Mesothelial cell of epicardium (in vitro differentiated cells): ENCODE measurements around the gene LARP4. TPM values are rescaled to one million over a fixed set of nuclear protein-coding genes. Genes with fewer than 3 reads are reported as not detected.

Experiments used
- DNase-seq, 2 experiments: peaks; one replicate each; pipeline ENCODE4 v3.0.0; 2021; ENCODE audit warnings: low spot score in 2 of 2; ENCODE audit not compliant: unreplicated experiment in 2 of 2
- H3K27ac Mint-ChIP-seq: 2 replicates; pipeline ENCODE4 v1.8.0; 2021; ENCODE audit warnings: mixed read lengths
- H3K27me3 Mint-ChIP-seq: 2 replicates; pipeline ENCODE4 v1.8.0; 2021; ENCODE audit warnings: low read depth, mixed read lengths
- H3K36me3 Mint-ChIP-seq: 2 replicates; pipeline ENCODE4 v1.8.0; 2021; ENCODE audit warnings: mixed read lengths
- H3K4me1 Mint-ChIP-seq: 2 replicates; pipeline ENCODE4 v1.8.0; 2021; ENCODE audit warnings: mixed read lengths
- H3K4me3 Mint-ChIP-seq: 2 replicates; pipeline ENCODE4 v1.8.0; 2021; ENCODE audit warnings: mild to moderate bottlenecking, moderate library complexity, mixed read lengths
- H3K9me3 Mint-ChIP-seq: 2 replicates; pipeline ENCODE4 v1.8.0; 2021; ENCODE audit warnings: mixed read lengths
- total RNA-seq: library from RNA; stranded (reverse); gene quantifications from 3 replicates; pipeline ENCODE4 v1.2.1, GENCODE V29; 2021
- TF ChIP-seq, protein P1 (sequence below): fragments of 200-600 bp; sonication (generic); IDR thresholded peaks from one replicate; pipeline ENCODE4 v1.5.0; 2021; ENCODE audit warnings: antibody characterized with exemption; ENCODE audit not compliant: unreplicated experiment

LARP4 gene
- total RNA-seq, result 47.4 to 48.7 TPM (median 48.1 TPM) in 3 replicates

DNA sequence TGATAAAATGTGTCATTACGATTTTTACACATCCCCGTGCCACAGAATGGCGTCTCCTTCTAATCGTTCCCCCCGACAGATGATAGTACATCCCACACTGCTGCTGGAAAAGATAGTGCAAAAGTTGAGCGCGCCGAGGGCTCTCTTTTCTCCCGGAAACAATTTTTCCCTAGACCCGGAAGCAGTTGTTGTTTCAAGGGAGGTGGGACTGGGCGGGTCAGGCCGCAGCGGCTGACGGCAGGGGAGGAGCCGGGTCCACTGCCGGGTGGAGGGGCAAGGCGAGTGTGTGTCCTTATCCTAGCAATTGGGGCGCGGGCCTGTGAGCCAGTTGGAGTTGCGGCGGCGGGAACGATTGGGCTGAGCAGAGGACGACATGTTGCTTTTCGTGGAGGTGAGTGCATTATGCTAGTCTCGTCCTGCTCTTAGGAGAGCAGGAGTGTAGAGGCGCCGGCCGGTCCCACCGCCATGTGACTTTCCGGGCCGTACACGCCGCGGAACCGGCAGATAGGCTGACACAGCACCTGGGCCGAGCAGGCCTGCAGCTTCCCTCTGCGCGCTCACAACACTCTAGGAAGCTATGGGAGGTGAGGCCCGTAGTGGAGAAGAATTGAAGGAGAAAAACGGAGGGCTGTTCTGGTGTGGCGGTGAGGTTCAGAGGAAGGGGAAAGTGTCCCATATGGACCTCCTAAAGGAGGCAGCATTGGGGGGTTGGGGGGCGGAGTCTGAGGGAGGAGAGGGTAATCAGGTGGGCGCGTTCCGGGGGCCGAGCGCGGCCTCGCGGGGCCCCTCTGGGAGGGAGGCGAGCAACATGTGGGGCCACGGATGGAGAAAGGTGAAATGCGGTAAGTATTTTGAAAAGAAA lies at the start of gene LARP4:
Gene LARP4 (plus strand): TSS at position 248 of the 862 bp plus-strand sequence. CDS start 126 bp downstream, at position 374.
- Mint-ChIP-seq H3K36me3 (no peaks in the 10 kb centered on the region), H3K27ac (peak within 1 kb of the TSS; percentile 99), H3K9me3 (no peaks in the 10 kb centered on the region), H3K4me3 (peak within 1 kb of the TSS; percentile 98), H3K27me3 (no peaks in the 10 kb centered on the region), H3K4me1 (peaks cover 26% of the 10 kb centered on the region)
- TF ChIP-seq, protein P1, sequence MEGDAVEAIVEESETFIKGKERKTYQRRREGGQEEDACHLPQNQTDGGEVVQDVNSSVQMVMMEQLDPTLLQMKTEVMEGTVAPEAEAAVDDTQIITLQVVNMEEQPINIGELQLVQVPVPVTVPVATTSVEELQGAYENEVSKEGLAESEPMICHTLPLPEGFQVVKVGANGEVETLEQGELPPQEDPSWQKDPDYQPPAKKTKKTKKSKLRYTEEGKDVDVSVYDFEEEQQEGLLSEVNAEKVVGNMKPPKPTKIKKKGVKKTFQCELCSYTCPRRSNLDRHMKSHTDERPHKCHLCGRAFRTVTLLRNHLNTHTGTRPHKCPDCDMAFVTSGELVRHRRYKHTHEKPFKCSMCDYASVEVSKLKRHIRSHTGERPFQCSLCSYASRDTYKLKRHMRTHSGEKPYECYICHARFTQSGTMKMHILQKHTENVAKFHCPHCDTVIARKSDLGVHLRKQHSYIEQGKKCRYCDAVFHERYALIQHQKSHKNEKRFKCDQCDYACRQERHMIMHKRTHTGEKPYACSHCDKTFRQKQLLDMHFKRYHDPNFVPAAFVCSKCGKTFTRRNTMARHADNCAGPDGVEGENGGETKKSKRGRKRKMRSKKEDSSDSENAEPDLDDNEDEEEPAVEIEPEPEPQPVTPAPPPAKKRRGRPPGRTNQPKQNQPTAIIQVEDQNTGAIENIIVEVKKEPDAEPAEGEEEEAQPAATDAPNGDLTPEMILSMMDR, result no peak
- DNase-seq, result peak; percentile 76 to 89

DNA sequence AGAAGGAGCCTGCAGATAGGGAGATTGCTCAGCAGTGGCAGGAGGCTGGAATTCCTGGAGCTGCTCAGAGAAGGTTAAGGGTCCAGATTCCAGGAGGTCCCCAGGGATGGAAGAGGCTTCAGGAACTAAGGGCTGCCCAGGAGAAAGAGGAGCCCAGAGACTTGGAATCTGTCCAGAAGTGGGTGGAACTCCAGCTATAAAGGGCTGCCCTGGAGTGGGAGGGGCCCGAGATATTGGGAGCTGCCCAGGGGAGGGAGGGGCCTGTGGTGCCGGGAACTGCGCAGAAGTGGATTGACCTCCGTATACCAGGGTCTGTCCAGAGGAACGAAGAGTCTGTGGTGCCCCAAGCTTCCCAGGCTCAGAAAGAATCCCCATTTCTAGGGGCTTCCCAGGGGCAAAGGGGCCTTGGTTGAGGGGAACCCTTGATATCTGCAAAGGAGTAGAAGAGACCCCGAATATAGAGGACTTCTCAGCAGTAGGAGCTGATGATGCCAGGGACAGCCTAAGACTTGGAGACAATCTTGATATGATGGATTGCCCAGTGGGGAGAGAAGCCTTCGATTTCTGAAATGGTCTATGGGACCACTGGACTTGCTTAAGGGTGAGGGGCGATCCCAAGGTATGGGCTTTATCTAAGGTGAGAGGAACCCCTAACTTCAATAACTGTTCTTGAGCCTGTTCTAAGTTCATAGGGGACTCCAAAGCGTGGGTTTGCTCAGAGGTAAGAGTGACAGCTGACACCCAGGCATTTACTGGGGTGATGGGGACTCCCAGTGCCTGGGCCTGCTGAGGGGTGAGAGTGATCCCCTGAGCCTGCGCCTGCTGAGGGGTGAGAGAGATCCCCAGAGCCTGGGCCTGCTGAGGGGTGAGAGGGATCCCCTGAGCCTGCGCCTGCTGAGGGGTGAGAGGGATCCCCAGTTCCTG lies 49.3 kb upstream of the LARP4 start:
- H3K27me3 Mint-ChIP-seq, result no peaks in the 10 kb centered on the region
- H3K4me3 Mint-ChIP-seq, result no peak overlapping the region
- no peak overlapping the region for H3K27ac Mint-ChIP-seq
- no peaks in the 10 kb centered on the region for H3K4me1 Mint-ChIP-seq
- no peak for DNase-seq
- no peaks in the 10 kb centered on the region for H3K9me3 Mint-ChIP-seq
- TF ChIP-seq, protein P1, result no peak
- H3K36me3 Mint-ChIP-seq, result no peaks in the 10 kb centered on the region

DNA sequence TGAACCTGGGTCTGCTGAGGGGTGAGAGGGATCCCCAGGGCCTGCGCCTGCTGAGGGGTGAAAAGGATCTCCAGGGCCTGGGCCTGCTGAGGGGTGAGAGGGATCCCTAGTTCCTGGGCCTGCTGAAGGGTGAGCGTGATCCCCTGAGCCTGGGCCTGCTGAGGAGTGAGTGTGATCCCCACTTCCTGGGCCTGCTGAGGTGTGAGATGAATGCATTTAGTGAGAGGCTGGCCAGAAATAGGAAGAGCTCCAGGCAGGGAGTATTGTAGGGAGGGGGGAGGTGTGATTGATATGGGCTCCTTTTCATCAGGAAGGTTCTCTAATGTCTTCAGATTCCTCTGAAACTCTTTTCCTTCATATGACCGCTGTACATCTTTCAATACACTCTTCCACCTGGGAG lies 47.3 kb upstream of the LARP4 start:
- Mint-ChIP-seq H3K4me3 (no peak overlapping the region), H3K36me3 (no peaks in the 10 kb centered on the region), H3K4me1 (no peaks in the 10 kb centered on the region), H3K27ac (no peak overlapping the region), H3K27me3 (no peaks in the 10 kb centered on the region), H3K9me3 (no peaks in the 10 kb centered on the region)
- no peak for DNase-seq
- TF ChIP-seq, protein P1, result no peak

DNA sequence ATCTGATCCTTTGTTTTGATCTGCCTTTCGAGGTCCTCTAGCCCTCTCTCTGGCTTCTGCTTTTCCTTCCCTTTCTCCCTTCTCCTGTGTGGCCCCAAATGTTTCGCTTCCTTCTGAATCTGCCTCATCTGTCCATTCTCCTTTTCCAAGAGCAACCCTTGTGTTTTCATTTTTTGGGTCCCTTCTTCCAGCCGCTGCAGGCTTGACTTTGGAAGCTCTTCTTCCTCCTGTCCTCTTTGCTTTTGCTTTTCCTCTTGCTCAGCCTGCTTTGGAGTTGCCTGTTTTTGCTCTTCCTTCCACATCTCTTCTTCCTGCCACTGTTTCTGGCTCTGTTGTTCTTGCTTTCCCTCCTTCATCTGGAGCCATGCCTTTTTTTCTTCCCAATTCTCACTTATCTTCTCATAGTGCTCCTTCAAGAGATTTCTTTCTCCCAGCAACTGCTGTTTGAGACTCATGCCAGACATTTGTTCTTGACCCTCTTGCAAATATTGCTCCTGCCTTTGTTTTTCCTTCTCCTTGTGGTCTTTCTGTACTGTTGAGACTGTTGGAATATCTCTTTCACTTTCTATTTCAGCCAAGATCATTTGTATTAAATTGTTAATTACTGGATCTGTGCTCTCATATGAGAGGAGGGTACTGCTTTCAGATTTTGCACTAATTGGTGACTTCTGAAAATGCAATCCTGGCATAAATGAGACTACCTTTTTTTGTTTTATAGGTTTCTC lies 46.7 kb upstream of the LARP4 start:
- Mint-ChIP-seq H3K9me3 (no peaks in the 10 kb centered on the region), H3K4me3 (no peak overlapping the region), H3K27ac (no peak overlapping the region), H3K36me3 (no peaks in the 10 kb centered on the region), H3K27me3 (no peaks in the 10 kb centered on the region), H3K4me1 (no peaks in the 10 kb centered on the region)
- TF ChIP-seq, protein P1, result no peak
- no peak for DNase-seq

DNA sequence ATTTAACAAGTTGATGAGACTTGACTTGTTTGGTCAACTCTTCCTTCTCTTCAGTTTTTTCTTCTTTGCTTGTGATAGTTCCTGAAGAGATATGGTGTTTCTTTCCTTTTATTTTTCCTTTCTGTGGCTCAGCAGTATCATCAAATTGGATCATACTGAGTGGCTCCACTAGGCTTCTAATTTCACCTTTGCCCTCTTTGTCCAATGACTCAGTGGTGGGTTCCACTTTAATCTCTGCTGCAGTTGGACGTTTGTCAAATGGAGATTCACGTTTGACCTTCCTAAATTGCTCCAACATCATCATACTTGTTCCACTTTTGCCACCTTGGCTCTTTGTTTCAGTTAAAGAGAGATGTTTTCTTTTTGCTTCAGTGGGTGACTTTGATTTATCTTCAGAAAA lies 45.8 kb upstream of the LARP4 start:
- no peak overlapping the region for H3K27ac Mint-ChIP-seq
- no peaks in the 10 kb centered on the region for H3K4me1 Mint-ChIP-seq
- DNase-seq, result no peak
- H3K4me3 Mint-ChIP-seq, result no peak overlapping the region
- no peaks in the 10 kb centered on the region for H3K36me3 Mint-ChIP-seq
- no peaks in the 10 kb centered on the region for H3K9me3 Mint-ChIP-seq
- TF ChIP-seq, protein P1, result no peak
- no peaks in the 10 kb centered on the region for H3K27me3 Mint-ChIP-seq
